Duodenal mucosa (tissue), 2 donors: ENCODE results near the gene MYH3.

ENCODE experiments used
- H3K27ac ChIP-seq: one replicate; pipeline ENCODE4 v1.7.0; 2013; ENCODE audit warnings: low read depth, low read length
- H3K27me3 ChIP-seq, 2 donors: one replicate each; pipeline ENCODE4 v1.7.0; 2013; ENCODE audit warnings: low read length in 2 of 2, control low read depth in 1 of 2; ENCODE audit not compliant: insufficient read depth in 2 of 2, control insufficient read depth in 1 of 2
- H3K36me3 ChIP-seq, 2 donors: one replicate each; pipeline ENCODE4 v1.7.0; 2013; ENCODE audit warnings: low read length in 2 of 2, control low read depth in 1 of 2; ENCODE audit not compliant: insufficient read depth in 2 of 2, control insufficient read depth in 1 of 2
- H3K4me1 ChIP-seq, 2 donors: one replicate each; pipeline ENCODE4 v1.7.0; 2013; ENCODE audit warnings: low read length in 2 of 2, control low read depth in 1 of 2; ENCODE audit not compliant: insufficient read depth in 2 of 2, control insufficient read depth in 1 of 2
- H3K4me3 ChIP-seq, 2 donors: one replicate each; pipeline ENCODE4 v1.7.0; 2013; ENCODE audit warnings: low read length in 2 of 2, low read depth in 1 of 2
- H3K9ac ChIP-seq, 2 donors: one replicate each; pipeline ENCODE4 v1.7.0; 2013; ENCODE audit warnings: low read length in 2 of 2, low read depth in 1 of 2
- H3K9me3 ChIP-seq, 2 donors: one replicate each; pipeline ENCODE4 v1.7.0; 2013; ENCODE audit warnings: low read length in 2 of 2, control low read depth in 1 of 2; ENCODE audit not compliant: control insufficient read depth in 1 of 2

Gene MYH3

GRCh38 chr17:10631701-10632100, 25.4 kb downstream of the MYH3 start:
- no peaks in the 10 kb centered on the region for H3K36me3 ChIP-seq
- H3K9ac ChIP-seq, result no peak overlapping the region
- H3K27me3 ChIP-seq, result no peaks in the 10 kb centered on the region
- no peaks in the 10 kb centered on the region for H3K4me1 ChIP-seq
- H3K4me3 ChIP-seq, result no peak overlapping the region
- no peaks in the 10 kb centered on the region for H3K9me3 ChIP-seq
- H3K27ac ChIP-seq, result no peak overlapping the region

GRCh38 chr17:10631048-10631700, 25.9 kb downstream of the MYH3 start:
- Histone ChIP-seq H3K9me3 (no peaks in the 10 kb centered on the region), H3K4me1 (no peaks in the 10 kb centered on the region), H3K4me3 (no peak overlapping the region), H3K9ac (no peak overlapping the region), H3K36me3 (no peaks in the 10 kb centered on the region), H3K27ac (no peak overlapping the region), H3K27me3 (no peaks in the 10 kb centered on the region)

GRCh38 chr17:10629706-10630105, 27.4 kb downstream of the MYH3 start:
- Histone ChIP-seq H3K27me3 (no peaks in the 10 kb centered on the region), H3K36me3 (no peaks in the 10 kb centered on the region), H3K4me1 (no peaks in the 10 kb centered on the region), H3K9me3 (no peaks in the 10 kb centered on the region), H3K9ac (no peak overlapping the region), H3K4me3 (no peak overlapping the region), H3K27ac (no peak overlapping the region)

- no peaks in the 10 kb centered on the region for H3K4me1 ChIP-seq
- no peak overlapping the region for H3K4me3 ChIP-seq
- no peak overlapping the region for H3K27ac ChIP-seq
- no peaks in the 10 kb centered on the region for H3K36me3 ChIP-seq
- H3K9me3 ChIP-seq, result no peaks in the 10 kb centered on the region
- no peaks in the 10 kb centered on the region for H3K27me3 ChIP-seq
- H3K9ac ChIP-seq, result no peak overlapping the region
Measured at GRCh38 chr17:10628756-10629155, 28.4 kb downstream of the MYH3 start.

GRCh38 chr17:10626390-10626789, 30.7 kb downstream of the MYH3 start:
- H3K4me1 ChIP-seq, result no peaks in the 10 kb centered on the region
- no peaks in the 10 kb centered on the region for H3K36me3 ChIP-seq
- no peak overlapping the region for H3K27ac ChIP-seq
- H3K27me3 ChIP-seq, result no peaks in the 10 kb centered on the region
- no peak overlapping the region for H3K9ac ChIP-seq
- no peak overlapping the region for H3K4me3 ChIP-seq
- no peaks in the 10 kb centered on the region for H3K9me3 ChIP-seq

- H3K4me3 ChIP-seq, result no peak overlapping the region
- no peak overlapping the region for H3K9ac ChIP-seq
- H3K4me1 ChIP-seq, result no peaks in the 10 kb centered on the region
- H3K9me3 ChIP-seq, result no peaks in the 10 kb centered on the region
- no peaks in the 10 kb centered on the region for H3K27me3 ChIP-seq
- H3K27ac ChIP-seq, result no peak overlapping the region
- no peaks in the 10 kb centered on the region for H3K36me3 ChIP-seq
Measured at GRCh38 chr17:10624969-10625368, 32.1 kb downstream of the MYH3 start.

GRCh38 chr17:10623737-10624338, 33.3 kb downstream of the MYH3 start:
- no peak overlapping the region for H3K4me3 ChIP-seq
- H3K9me3 ChIP-seq, result no peaks in the 10 kb centered on the region
- no peak overlapping the region for H3K9ac ChIP-seq
- no peaks in the 10 kb centered on the region for H3K36me3 ChIP-seq
- no peaks in the 10 kb centered on the region for H3K4me1 ChIP-seq
- H3K27me3 ChIP-seq, result no peaks in the 10 kb centered on the region
- no peak overlapping the region for H3K27ac ChIP-seq

- no peaks in the 10 kb centered on the region for H3K9me3 ChIP-seq
- H3K4me3 ChIP-seq, result no peak overlapping the region
- H3K27ac ChIP-seq, result no peak overlapping the region
- no peaks in the 10 kb centered on the region for H3K36me3 ChIP-seq
- no peak overlapping the region for H3K9ac ChIP-seq
- H3K4me1 ChIP-seq, result no peaks in the 10 kb centered on the region
- H3K27me3 ChIP-seq, result no peaks in the 10 kb centered on the region
Measured at GRCh38 chr17:10622617-10623485, 34.3 kb downstream of the MYH3 start.

- no peak overlapping the region for H3K4me3 ChIP-seq
- H3K27ac ChIP-seq, result no peak overlapping the region
- H3K9ac ChIP-seq, result no peak overlapping the region
- H3K9me3 ChIP-seq, result no peaks in the 10 kb centered on the region
- H3K36me3 ChIP-seq, result no peaks in the 10 kb centered on the region
- no peaks in the 10 kb centered on the region for H3K27me3 ChIP-seq
- no peaks in the 10 kb centered on the region for H3K4me1 ChIP-seq
Measured at GRCh38 chr17:10621397-10621796, 35.7 kb downstream of the MYH3 start.

GRCh38 chr17:10620823-10621222, 36.3 kb downstream of the MYH3 start:
- H3K27me3 ChIP-seq, result no peaks in the 10 kb centered on the region
- no peaks in the 10 kb centered on the region for H3K9me3 ChIP-seq
- H3K4me1 ChIP-seq, result no peaks in the 10 kb centered on the region
- no peaks in the 10 kb centered on the region for H3K36me3 ChIP-seq
- H3K27ac ChIP-seq, result no peak overlapping the region
- H3K9ac ChIP-seq, result no peak overlapping the region
- no peak overlapping the region for H3K4me3 ChIP-seq
